Measurements from ENCODE around the gene PERM1.
"Not testable (repeated sequence)": the region's sequence is repeated elsewhere in the genome, so short reads cannot be mapped to it uniquely, and the experiment has no call there.

Gene PERM1

DNA sequence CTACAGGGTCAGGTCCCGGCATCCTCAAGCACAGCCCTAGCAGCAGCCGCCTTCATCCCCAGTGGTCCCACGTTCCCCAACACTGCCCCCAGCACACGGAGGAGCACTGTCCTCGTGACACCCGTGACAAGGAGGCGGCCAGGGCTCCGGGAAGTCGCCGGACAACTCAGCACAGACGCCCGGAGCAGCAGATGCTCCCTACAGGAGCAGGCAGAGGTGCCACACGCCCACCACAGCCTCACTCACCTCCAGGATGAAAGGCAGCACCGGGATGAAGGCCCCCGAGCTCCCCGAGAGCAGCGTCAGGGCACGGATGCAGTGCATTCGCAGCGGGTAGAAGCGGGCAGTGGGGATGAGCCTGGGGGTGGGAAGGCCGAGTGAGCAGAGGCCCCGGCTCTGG lies 31.0 kb downstream of the PERM1 start:
- in situ Hi-C loops (cut with MboI; ENCODE audit: low sequenced_read_pairs) = no loop called here

DNA sequence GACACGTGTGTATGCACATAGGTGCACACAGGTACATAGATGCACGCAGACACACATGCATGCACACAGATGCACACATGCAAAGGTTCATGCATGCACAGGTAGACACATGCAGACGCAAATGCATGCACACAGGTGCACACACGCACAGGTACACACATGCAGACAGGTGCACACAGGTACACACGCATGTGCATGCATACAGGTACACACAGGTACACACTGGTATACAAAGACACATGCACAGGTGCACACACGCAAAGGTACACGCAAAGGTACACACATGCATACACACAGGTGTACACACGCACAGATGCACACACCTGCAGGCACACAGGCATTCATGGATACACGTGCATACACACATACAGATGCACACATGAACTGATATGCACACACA lies 31.6 kb downstream of the PERM1 start:
- in situ Hi-C loops (cut with MboI; ENCODE audit: low sequenced_read_pairs) = no loop called here

DNA sequence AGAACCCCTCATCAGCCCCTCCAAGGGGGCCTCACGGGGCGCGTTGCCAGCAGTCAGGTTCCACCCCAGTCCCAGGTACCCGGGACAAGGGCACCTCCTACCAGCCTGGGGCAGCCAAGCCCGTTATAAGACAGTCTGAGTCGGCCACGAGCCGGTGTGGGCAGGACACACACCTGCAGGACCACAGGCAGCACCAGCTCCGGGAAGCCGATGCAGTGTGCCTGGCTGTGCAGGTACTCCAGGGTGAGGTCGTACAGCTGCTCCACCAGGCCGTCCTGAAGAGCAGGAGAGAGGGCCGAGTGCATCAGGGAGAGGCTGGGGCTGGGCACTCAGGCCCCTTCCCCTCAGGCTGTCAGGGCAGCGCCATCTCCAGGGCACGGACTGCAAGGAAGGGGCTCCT lies 33.9 kb downstream of the PERM1 start:
- in situ Hi-C loops (cut with MboI; ENCODE audit: low sequenced_read_pairs) = no loop called here

DNA sequence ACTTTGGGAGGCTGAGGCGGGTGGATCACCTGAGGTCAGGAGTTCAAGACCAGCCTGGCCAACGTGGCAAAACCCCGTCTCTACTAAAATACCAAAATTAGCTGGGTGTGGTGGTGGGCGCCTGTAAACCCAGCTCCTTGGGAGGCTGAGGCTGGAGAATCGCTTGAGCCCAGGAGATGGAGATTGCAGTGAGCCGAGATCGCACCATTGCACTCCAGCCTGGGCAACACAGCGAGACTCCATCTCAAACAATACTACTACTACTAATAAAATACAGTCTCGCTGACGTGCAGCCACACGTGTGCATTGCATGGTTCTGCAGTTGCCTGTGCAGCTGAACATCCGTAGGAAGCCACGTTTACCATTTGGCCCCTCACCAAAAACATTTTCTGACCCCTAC lies 35.1 kb downstream of the PERM1 start:
- in situ Hi-C loops (cut with MboI; ENCODE audit: low sequenced_read_pairs) = not testable (repeated sequence)

DNA sequence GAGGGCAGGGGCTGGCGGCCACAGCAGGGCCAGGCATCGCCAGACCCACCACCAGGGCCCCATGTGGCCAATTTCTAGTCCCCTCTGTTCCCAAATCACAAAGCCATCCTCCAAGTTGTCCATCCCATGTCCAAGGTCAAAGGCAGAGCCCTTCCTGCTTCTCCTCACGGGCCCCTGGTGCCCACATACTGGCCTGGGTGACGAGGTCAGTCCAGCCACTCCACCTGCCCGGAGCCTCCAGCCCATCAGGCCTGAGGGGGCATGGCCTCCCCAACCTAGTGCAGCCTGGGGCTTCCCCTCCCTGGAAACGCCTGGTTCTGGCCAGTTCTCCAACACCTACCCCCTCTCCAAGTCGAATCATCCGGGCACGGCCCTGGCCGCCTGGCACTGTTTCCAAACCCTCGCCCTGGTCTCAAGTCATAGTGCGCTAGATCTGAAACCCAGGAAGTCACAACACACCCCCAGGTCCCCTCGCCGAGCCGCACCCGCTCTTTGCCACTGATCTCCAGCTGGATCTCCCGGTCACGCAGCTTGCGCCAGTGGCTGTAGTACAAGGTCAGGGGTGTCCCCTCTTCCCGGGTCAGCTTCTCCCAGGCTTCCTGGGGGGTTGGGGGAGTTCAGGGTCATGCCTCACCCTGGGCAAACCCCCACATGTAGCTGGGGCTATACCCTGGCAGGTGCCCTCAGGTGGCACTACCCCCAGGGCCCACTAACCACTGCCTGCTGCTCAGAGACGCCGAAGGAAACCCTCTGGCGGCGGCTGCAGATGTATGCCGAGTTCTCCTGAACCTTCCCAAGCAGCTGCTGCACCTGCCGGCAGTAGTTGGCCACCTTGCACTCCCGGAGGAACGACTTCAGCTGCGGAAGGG lies 36.0 kb downstream of the PERM1 start:
- in situ Hi-C loops (cut with MboI; ENCODE audit: low sequenced_read_pairs) = no loop called here

DNA sequence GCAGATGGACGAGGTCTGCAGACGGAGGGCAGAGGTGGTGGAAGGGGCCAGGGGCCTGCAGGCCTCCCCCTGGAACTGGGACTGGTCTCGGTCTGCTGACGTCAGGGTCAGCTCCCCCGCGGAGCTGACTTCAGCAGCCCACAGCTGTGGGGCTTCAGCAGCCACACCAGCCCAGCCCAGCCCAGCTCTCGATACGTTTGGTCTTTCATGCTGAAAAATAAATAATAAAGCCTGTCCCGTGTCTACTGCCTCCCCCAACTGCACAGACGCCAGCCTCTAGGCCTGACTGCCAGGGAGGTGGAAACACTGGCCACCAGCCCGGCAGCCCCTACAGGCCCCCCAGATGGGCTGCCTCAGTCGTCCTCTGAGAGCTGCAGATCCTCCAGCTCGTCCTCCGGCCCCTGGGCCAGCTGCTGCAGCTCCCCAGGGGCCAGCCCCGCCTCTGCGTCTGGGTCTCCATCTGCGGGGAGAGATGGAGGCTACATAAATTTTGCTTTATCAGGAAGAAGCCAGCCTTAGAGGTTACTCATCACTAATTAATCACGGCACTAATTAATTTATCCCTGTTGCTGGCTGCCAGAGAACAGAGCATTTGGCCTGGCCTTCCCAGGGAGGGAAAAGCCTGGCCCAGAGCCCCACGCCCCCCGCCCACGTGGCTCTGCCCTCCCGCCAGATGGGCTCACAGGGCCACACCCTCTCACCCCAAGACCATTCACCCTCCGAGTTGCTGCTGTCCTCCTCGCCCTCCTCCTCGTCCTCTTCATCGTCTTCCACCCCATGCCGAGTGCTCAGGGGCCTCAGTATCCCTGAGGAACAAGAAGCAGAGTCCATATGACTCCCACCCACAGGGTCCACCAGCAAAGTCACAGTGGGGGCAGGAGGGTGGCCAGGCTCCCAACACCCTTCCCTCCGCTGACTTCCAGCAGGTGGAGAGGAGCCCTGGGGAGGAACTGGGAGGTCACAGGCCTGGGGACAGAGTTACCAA lies 37.3 kb downstream of the PERM1 start:
- in situ Hi-C loops (cut with MboI; ENCODE audit: low sequenced_read_pairs) = no loop called here

DNA sequence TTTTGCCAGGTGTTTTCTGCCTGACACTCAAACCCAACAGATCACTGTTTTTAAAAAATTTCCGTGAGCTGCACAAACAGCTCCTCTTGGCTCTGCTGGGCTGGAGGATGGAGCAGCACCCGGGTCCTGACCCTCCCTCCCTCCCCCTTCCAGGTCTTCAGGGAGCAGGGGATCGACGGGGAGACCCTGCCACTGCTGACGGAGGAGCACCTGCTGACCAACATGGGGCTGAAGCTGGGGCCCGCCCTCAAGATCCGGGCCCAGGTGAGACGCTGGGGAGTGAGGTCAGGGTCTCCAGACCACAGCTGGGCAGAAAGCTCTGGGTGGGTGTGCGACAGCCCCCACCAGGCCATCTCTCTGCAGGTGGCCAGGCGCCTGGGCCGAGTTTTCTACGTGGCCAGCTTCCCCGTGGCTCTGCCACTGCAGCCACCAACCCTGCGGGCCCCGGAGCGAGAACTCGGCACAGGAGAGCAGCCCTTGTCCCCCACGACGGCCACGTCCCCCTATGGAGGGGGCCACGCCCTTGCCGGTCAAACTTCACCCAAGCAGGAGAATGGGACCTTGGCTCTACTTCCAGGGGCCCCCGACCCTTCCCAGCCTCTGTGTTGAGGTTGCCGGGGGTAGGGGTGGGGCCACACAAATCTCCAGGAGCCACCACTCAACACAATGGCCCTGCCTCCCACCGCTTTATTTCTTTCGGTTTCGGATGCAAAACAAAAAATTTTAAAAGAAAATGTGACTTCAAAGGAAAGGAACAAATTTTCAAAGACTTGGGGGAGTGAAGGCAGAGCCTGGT lies 38.1 kb downstream of the PERM1 start:
- in situ Hi-C loops (cut with MboI; ENCODE audit: low sequenced_read_pairs) = no loop called here

DNA sequence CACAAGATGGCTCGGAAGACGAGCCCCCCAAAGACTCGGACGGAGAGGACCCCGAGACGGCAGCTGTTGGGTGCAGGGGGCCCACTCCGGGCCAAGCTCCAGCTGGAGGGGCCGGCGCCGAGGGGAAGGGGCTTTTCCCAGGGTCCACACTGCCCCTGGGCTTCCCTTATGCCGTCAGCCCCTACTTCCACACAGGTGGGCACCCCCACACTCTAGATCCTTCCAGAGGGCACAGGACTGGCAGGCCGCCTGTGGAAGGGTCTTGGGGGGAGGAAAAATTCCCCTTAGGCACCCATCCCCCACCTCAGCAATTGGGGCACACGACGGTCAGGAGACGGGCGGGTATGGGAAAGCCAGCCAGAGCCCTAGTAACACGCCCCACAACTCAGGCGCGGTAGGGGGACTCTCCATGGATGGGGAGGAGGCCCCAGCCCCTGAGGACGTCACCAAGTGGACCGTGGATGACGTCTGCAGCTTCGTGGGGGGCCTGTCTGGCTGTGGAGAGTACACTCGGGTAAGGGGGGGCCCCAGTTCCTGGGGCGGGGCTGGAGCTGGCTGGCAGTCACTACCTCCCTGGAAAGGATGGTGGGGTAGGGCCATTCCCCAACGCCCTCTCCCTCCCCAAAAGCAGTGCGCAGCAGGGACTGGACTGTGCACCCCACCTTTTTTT lies 38.9 kb downstream of the PERM1 start:
- in situ Hi-C loops (cut with MboI; ENCODE audit: low sequenced_read_pairs) = no loop called here

DNA sequence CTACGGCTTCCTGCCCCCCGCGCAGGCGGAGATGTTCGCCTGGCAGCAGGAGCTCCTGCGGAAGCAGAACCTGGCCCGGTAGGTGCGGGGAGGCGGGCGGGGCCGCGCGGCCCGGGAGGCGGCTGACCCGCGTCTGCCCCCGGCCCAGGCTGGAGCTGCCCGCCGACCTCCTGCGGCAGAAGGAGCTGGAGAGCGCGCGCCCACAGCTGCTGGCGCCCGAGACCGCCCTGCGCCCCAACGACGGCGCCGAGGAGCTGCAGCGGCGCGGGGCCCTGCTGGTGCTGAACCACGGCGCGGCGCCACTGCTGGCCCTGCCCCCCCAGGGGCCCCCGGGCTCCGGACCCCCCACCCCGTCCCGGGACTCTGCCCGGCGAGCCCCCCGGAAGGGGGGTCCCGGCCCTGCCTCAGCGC lies 39.5 kb downstream of the PERM1 start:
- in situ Hi-C loops (cut with MboI; ENCODE audit: low sequenced_read_pairs) = no loop called here

DNA sequence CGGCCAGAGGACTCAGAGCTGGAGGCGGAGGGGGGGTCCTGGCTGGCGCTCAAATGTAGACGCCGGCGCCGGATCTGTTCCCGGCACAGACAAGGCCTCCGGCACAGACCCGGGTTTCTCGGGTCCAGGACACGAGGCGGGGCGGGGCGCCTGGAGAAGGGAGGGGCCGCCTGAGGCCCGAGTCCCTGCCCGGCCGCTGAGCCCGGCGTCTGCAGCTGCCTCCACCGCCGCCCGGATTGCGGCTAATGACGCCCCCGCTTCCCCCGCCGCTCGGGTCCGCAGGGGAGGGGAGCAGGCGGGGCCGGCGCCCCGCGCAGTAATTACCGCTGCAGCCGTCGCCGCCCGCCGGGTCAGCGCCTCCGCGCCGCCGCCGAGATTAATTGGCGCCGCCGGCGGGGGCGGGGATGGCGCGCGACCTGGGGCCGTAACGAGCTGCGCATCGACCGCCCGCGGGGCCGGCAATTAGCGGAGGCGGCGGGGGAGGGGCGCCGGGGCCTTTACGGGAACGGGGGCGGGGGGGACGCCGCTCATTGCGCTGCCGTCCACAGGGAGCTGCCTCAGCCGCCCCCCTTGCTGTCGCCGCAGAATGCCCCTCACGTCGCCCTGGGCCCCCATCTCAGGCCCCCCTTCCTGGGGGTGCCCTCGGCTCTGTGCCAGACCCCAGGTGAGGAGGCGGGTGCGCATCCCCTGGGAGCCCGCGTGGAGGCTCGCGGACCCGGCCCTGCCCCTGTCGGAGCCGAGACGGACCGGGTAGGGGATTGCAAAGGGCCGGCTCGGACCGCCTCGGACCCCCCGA lies 40.1 kb downstream of the PERM1 start:
- in situ Hi-C loops (cut with MboI; ENCODE audit: low sequenced_read_pairs) = no loop called here

DNA sequence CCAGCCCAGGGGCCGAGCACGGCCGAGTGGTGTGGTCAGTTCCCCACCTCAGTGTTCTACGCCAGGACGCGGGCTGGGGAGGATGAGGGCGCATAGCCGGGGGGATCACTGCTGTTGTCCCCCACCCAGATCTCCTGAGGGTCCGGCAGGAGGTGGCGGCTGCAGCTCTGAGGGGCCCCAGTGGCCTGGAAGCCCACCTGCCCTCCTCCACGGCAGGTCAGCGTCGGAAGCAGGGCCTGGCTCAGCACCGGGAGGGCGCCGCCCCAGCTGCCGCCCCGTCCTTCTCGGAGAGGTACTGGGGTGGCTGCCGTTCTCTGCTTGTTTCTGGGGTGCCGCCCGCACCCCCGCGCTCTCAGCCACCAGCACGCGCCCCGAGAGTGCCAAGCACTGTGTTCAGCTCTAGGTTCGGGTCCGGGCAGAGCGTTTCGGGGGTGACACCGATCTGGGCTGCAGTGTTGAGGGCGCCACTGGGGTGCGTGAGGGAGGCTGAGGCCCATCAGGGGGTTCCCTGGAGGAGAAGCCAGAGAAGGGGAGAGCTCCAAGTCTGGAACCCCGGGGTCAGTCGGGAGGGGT lies 40.8 kb downstream of the PERM1 start:
- in situ Hi-C loops (cut with MboI; ENCODE audit: low sequenced_read_pairs) = no loop called here

DNA sequence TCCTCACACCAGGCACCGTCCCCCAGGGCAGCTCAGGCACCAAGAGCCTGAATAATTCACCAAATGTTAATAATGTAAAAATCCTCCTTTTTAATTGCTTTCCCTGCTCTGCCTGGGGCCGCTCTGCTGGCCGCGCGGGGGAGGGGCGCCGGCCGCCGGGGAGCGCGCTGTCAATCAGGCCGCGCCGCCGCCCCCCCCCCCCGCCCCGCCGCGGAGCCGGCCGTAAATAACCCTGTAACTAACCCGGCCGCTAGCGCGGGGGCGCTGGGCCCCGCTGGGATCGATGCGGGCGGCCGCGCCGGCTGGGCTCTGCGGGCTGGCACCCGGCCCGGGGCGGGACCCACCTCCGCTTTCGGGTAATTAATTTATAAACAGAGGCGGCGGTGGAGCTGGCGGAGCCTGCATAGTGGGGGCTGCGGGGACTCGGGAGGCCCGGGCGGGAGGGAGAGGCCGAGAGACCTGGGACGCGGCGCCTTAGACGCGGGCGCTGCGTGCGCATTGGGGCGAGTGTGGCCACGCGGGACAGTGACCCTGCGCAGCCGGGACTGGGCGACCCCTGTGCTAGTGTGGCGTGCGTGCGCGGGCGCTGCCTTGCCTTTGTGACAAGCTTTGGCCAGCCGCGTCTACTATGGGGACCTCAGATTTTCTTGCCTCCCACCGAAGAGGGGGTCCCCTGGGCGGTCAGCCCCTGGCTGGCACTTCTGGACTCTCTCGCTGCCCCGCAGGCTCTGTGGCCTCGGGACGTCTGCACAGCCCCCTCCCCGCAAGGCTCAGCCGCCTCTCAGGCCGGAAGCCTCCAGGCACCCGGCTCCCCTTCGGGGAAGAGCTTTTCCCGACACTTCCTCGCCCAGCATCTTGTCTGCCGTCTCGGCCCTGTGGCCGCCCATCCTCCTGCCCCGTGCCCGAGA lies 41.5 kb downstream of the PERM1 start:
- in situ Hi-C loops (cut with MboI; ENCODE audit: low sequenced_read_pairs) = no loop called here

DNA sequence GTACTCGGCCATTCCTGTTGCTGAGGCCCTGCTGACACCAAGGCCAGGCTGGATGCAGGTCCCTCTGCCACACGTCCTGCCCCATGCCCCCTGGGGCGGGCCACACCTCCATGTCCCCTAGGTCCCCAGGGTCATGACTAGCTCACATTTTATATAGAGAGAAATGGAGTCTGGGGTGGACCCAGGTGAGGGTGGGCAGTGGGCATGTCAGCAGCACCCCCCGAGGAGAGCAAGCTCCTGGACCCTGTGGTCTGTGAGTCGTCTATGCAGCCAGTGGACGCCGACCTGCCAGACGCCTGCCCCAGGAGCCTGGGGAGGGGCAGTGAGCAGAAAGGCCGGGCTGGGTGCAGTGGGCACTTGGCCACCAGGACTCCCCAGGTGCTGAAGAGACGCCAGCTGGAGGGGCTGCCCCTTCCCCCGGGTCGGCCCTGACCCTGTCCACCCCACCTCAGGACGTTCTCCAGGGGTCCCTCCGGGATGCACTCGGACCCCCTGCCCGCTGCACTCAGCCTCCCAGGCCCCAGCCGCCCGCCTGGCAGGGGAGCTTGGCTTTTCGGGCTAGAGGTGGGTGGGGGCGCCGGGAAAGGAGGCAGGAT lies 42.3 kb downstream of the PERM1 start:
- in situ Hi-C loops (cut with MboI; ENCODE audit: low sequenced_read_pairs) = no loop called here

DNA sequence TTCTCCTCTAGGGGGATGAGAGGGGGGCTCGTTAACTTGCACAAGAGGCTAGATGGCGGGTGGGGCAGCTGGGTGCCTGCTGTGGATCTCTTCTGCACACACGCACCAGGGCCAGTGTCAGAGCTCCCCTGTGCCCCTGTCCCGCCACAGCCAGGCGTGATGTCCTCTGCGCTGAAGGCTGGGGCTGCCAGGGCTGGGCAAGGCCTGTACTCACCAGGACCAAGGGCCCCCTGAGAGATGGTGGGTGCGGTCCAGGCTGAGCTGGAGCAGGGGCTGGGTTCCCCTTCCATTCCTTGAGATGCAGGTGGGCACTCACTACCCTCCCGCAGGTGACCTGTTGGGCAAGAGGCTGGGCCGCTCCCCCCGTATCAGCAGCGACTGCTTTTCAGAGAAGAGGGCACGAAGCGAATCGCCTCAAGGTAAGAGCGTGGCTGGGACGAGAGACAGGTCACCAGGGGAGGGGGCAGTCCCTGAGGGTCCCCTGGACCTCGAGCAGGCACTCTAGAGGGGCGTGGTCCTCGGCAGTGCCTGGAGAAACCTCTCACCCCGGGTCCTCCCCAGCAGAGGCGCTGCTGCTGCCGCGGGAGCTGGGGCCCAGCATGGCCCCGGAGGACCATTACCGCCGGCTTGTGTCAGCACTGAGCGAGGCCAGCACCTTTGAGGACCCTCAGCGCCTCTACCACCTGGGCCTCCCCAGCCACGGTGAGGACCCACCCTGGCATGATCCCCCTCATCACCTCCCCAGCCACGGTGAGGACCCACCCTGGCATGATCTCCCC lies 43.0 kb downstream of the PERM1 start:
- in situ Hi-C loops (cut with MboI; ENCODE audit: low sequenced_read_pairs) = no loop called here

DNA sequence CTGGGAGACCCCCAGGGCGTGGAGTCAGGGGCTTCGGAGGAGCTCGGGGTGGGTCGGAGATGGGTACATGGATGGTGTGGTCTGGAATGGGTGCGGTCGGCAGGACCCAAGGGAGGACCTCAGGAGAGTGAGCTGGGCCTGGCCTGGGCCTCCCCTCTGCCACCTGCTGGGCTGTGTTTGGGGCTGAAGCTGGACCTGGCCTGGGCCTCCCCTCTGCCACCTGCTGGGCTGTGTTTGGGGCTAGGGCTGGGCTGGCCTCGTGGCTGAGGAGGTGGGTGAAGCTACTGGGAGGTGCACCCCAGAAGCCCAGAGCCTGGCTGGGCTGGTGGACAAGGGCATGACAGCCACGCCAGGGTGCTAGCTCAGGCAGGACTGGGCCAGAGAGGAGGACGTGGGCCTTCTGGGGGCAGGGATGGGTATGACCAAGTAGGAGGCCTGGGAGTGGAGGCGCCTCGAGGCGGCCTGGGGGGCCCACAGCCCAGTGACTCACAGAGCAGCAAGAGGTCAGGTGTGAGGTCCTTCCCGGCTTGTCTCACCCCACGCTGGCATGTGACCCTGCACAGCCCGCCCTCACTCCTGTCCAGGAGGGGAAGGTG lies 43.7 kb downstream of the PERM1 start:
- in situ Hi-C loops (cut with MboI; ENCODE audit: low sequenced_read_pairs) = no loop called here

DNA sequence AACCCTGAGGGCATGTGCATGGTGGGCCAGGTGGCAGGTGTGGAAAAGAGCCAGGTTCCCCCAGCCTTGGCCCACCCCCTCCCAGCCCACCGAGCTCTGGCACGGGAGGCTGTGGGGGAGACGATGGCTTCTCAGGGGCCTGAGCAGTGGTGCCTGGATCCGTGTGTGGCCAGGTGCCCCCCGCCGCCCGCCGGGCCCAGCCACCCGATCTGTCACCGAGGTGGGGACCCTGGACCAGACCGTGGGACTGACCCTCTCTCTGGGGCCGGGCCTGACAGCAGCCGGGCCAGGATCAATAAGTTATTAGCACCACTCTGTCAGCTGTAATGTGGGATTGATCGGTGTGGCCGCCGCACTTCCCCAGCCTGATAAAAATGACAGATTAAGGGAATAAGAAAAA lies 44.4 kb downstream of the PERM1 start:
- in situ Hi-C loops (cut with MboI; ENCODE audit: low sequenced_read_pairs) = no loop called here
